Hepatocyte (in vitro differentiated cells): ENCODE data around the gene SPSB1. TPM values are rescaled to one million over a fixed set of nuclear protein-coding genes. Genes with fewer than 3 reads are reported as not detected.

ENCODE experiments used
- DNase-seq: peaks from one replicate; pipeline ENCODE4 v3.0.0-alpha.2; 2016; ENCODE audit warnings: low spot score
- H2AFZ ChIP-seq: fragments of 200-600 bp; sonication (generic); 2 replicates; pipeline ENCODE4 v1.6.0; 2016; ENCODE audit warnings: antibody characterized with exemption, mild to moderate bottlenecking
- H3K27ac ChIP-seq: fragments of 200-600 bp; sonication (generic); 2 replicates; pipeline ENCODE4 v1.5.1; 2016; ENCODE audit warnings: mild to moderate bottlenecking
- H3K27me3 ChIP-seq: fragments of 200-600 bp; sonication (generic); 2 replicates; pipeline ENCODE4 v1.6.1; 2016
- H3K36me3 ChIP-seq: fragments of 200-600 bp; sonication (generic); replicated peaks from 2 replicates; pipeline ENCODE4 v1.5.1; 2016; ENCODE audit warnings: low read depth; ENCODE audit not compliant: insufficient read depth
- H3K4me1 ChIP-seq: fragments of 200-600 bp; sonication (generic); 2 replicates; pipeline ENCODE4 v1.5.1; 2016; ENCODE audit warnings: mild to moderate bottlenecking, moderate library complexity; ENCODE audit not compliant: insufficient read depth
- H3K4me2 ChIP-seq: fragments of 200-600 bp; sonication (generic); 2 replicates; pipeline ENCODE4 v1.6.0; 2016
- H3K4me3 ChIP-seq: fragments of 200-600 bp; sonication (generic); 2 replicates; pipeline ENCODE4 v1.5.1; 2016; ENCODE audit warnings: mild to moderate bottlenecking
- H3K79me2 ChIP-seq: fragments of 200-600 bp; sonication (generic); 2 replicates; pipeline ENCODE4 v1.6.0; 2017; ENCODE audit warnings: mild to moderate bottlenecking
- H3K9me2 ChIP-seq: fragments of 200-600 bp; sonication (generic); replicated peaks from 2 replicates; pipeline ENCODE4 v1.6.0; 2017; ENCODE audit warnings: mild to moderate bottlenecking; ENCODE audit not compliant: insufficient read depth
- H3K9me3 ChIP-seq: fragments of 200-600 bp; sonication (generic); 2 replicates; pipeline ENCODE4 v1.5.1; 2016; ENCODE audit warnings: low read depth, mild to moderate bottlenecking
- H4K20me1 ChIP-seq: fragments of 200-600 bp; sonication (generic); 2 replicates; pipeline ENCODE4 v1.6.0; 2016; ENCODE audit warnings: mild to moderate bottlenecking; ENCODE audit not compliant: insufficient read depth, poor library complexity, severe bottlenecking
- EZH2 ChIP-seq: fragments of 200-600 bp; sonication (generic); IDR thresholded peaks from 2 replicates; pipeline ENCODE4 v1.6.1; 2016; ENCODE audit warnings: antibody characterized with exemption, mild to moderate bottlenecking, borderline replicate concordance
- EZH2phosphoT487 ChIP-seq: fragments of 200-600 bp; sonication (generic); IDR thresholded peaks from one replicate; pipeline ENCODE4 v1.6.1; 2018; ENCODE audit warnings: antibody characterized with exemption, mild to moderate bottlenecking, low read depth, moderate library complexity; ENCODE audit not compliant: unreplicated experiment, severe bottlenecking
- WGBS: methylation state at CpG from one replicate; pipeline ENCODE4 v1.1.6; 2016; ENCODE audit warnings: low lambda C conversion rate; ENCODE audit errors: missing lambda C conversion rate; 5-methylcytosine and 5-hydroxymethylcytosine counted together
- polyA plus RNA-seq: library from polyadenylated mRNA; unstranded; fragments of >200 nt; fragmentation: Nextera tagmentation; extraction: Ambion mirVana; gene quantifications from 2 replicates; pipeline ENCODE4 v1.2.1, GENCODE V29; 2016
- total RNA-seq: library from RNA; depleted of rRNA; stranded (reverse); fragments of >200 nt; gene quantifications from 2 replicates; pipeline ENCODE4 v1.2.3, GENCODE V29; 2014
- TF ChIP-seq, protein P1 (sequence below): fragments of 200-600 bp; sonication (generic); IDR thresholded peaks from 2 replicates; pipeline ENCODE4 v1.5.1; 2016; ENCODE audit warnings: antibody characterized with exemption, mild to moderate bottlenecking; ENCODE audit not compliant: poor library complexity

SPSB1 gene
- total and polyA plus RNA-seq, 2 experiments from 2014 or later, result 61.3 to 102 TPM

GRCh38 chr1:9269721-9270120, 23.0 kb upstream of the SPSB1 start:
- Histone ChIP-seq H3K27ac (no peak overlapping the region), H3K9me2 (no peaks in the 10 kb centered on the region), H3K9me3 (no peaks in the 10 kb centered on the region), H3K36me3 (no peaks in the 10 kb centered on the region), H3K4me3 (no peak overlapping the region), H4K20me1 (no peaks in the 10 kb centered on the region), H3K4me2 (no peak overlapping the region), H3K4me1 (peaks cover 18% of the 10 kb centered on the region), H2AFZ (no peak overlapping the region), H3K27me3 (no peaks in the 10 kb centered on the region), H3K79me2 (no peaks in the 10 kb centered on the region)
- 79% methylated on average over 12 of the region's 12 CpGs for WGBS
- no peak for DNase-seq
- no peak for TF ChIP-seq EZH2phosphoT487
- TF ChIP-seq EZH2, result no peak
- TF ChIP-seq, protein P1, sequence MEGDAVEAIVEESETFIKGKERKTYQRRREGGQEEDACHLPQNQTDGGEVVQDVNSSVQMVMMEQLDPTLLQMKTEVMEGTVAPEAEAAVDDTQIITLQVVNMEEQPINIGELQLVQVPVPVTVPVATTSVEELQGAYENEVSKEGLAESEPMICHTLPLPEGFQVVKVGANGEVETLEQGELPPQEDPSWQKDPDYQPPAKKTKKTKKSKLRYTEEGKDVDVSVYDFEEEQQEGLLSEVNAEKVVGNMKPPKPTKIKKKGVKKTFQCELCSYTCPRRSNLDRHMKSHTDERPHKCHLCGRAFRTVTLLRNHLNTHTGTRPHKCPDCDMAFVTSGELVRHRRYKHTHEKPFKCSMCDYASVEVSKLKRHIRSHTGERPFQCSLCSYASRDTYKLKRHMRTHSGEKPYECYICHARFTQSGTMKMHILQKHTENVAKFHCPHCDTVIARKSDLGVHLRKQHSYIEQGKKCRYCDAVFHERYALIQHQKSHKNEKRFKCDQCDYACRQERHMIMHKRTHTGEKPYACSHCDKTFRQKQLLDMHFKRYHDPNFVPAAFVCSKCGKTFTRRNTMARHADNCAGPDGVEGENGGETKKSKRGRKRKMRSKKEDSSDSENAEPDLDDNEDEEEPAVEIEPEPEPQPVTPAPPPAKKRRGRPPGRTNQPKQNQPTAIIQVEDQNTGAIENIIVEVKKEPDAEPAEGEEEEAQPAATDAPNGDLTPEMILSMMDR, result no peak

- peaks cover 18% of the 10 kb centered on the region for H3K4me1 ChIP-seq
- no peaks in the 10 kb centered on the region for H3K79me2 ChIP-seq
- no peak overlapping the region for H3K4me2 ChIP-seq
- no peak overlapping the region for H3K27ac ChIP-seq
- TF ChIP-seq, protein P1, result no peak
- TF ChIP-seq EZH2phosphoT487 (no peak), EZH2 (no peak)
- WGBS, result 56% methylated on average over 15 of the region's 15 CpGs
- no peak overlapping the region for H3K4me3 ChIP-seq
- DNase-seq, result no peak
- no peaks in the 10 kb centered on the region for H3K27me3 ChIP-seq
- H4K20me1 ChIP-seq, result no peaks in the 10 kb centered on the region
- H3K9me3 ChIP-seq, result no peaks in the 10 kb centered on the region
- no peak overlapping the region for H2AFZ ChIP-seq
- H3K9me2 ChIP-seq, result no peaks in the 10 kb centered on the region
- no peaks in the 10 kb centered on the region for H3K36me3 ChIP-seq
These were observed 22.3 kb upstream of the SPSB1 start for GRCh38 chr1:9270290-9270883.

DNA sequence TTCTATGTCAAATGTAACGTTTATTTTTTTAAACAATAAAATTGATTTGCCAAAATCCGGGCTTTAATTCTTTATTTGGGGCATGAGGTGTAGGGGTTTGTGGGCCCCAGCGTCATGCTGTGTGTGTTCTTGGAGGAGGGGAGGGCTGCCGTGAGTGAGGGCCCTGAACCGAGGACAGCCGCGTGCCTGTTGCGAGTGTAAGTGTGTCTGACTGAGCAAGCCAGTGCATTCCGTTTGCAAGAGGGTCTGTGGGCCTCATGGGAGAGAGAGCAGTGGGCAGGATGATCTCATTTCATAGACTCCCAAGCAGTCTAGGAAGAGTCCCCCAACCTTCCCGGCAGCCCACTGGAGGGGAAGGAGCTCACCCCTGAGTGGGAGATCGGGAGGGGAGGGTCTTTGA, 21.4 kb upstream of the SPSB1 start:
- Histone ChIP-seq H3K79me2 (no peaks in the 10 kb centered on the region), H3K36me3 (no peaks in the 10 kb centered on the region), H3K4me1 (peaks cover 18% of the 10 kb centered on the region), H3K4me2 (no peak overlapping the region), H3K27ac (no peak overlapping the region), H3K9me3 (no peaks in the 10 kb centered on the region), H3K27me3 (no peaks in the 10 kb centered on the region), H2AFZ (no peak overlapping the region), H3K9me2 (no peaks in the 10 kb centered on the region), H3K4me3 (no peak overlapping the region), H4K20me1 (no peaks in the 10 kb centered on the region)
- no peak for DNase-seq
- no peak for TF ChIP-seq EZH2phosphoT487
- TF ChIP-seq EZH2, result no peak
- TF ChIP-seq, protein P1, result no peak
- WGBS, result 59% methylated on average over 11 of the region's 11 CpGs
